Neural progenitor cell (in vitro differentiated cells): ENCODE data around the gene MTIF3. TPM values are rescaled to one million over a fixed set of nuclear protein-coding genes. Genes with fewer than 3 reads are reported as not detected.

Source experiments
- DNase-seq: peaks from one replicate; pipeline ENCODE4 v3.0.0-alpha.2; 2016; ENCODE audit warnings: low spot score
- H2AFZ ChIP-seq: fragments of 200-600 bp; sonication (generic); replicated peaks from 2 replicates; pipeline ENCODE4 v1.6.1; 2016; ENCODE audit warnings: antibody characterized with exemption
- H3F3A ChIP-seq: fragments of 200-600 bp; sonication (generic); 2 replicates; pipeline ENCODE4 v1.6.1; 2016; ENCODE audit warnings: antibody characterized with exemption, low read depth
- H3K27ac ChIP-seq: fragments of 200-600 bp; sonication (generic); 2 replicates; pipeline ENCODE4 v1.5.1; 2016; ENCODE audit warnings: mild to moderate bottlenecking
- H3K27me3 ChIP-seq: fragments of 200-600 bp; sonication (generic); 2 replicates; pipeline ENCODE4 v1.6.1; 2016; ENCODE audit warnings: mild to moderate bottlenecking, moderate library complexity
- H3K36me3 ChIP-seq: fragments of 200-600 bp; sonication (generic); 2 replicates; pipeline ENCODE4 v1.5.1; 2016
- H3K4me1 ChIP-seq: fragments of 200-600 bp; sonication (generic); 2 replicates; pipeline ENCODE4 v1.6.1; 2016; ENCODE audit warnings: mixed run types
- H3K4me2 ChIP-seq: fragments of 200-600 bp; sonication (generic); 2 replicates; pipeline ENCODE4 v1.6.1; 2016
- H3K4me3 ChIP-seq: fragments of 200-600 bp; sonication (generic); 2 replicates; pipeline ENCODE4 v1.5.1; 2016
- H3K79me2 ChIP-seq: fragments of 200-600 bp; sonication (generic); 2 replicates; pipeline ENCODE4 v1.6.1; 2016; ENCODE audit warnings: low read depth
- H3K9ac ChIP-seq: fragments of 200-600 bp; sonication (generic); 2 replicates; pipeline ENCODE4 v1.6.1; 2016
- H3K9me3 ChIP-seq: fragments of 200-600 bp; sonication (generic); 2 replicates; pipeline ENCODE4 v1.5.1; 2016; ENCODE audit warnings: low read depth
- H4K20me1 ChIP-seq: fragments of 200-600 bp; sonication (generic); 2 replicates; pipeline ENCODE4 v1.6.1; 2016; ENCODE audit warnings: low read depth
- H3K27ac Mint-ChIP-seq: 3 replicates; pipeline ENCODE4 v1.8.0; 2021; ENCODE audit warnings: mixed read lengths
- H3K27me3 Mint-ChIP-seq: 2 replicates; pipeline ENCODE4 v1.8.0; 2022; ENCODE audit warnings: low read depth, mild to moderate bottlenecking, inconsistent platforms, moderate library complexity, mixed read lengths; ENCODE audit not compliant: insufficient read depth
- H3K36me3 Mint-ChIP-seq: 3 replicates; pipeline ENCODE4 v1.8.0; 2021; ENCODE audit warnings: mixed read lengths
- H3K4me1 Mint-ChIP-seq: 3 replicates; pipeline ENCODE4 v1.8.0; 2021; ENCODE audit warnings: mixed read lengths
- H3K4me3 Mint-ChIP-seq: 3 replicates; pipeline ENCODE4 v1.8.0; 2021; ENCODE audit warnings: mild to moderate bottlenecking, moderate library complexity, mixed read lengths
- H3K9me3 Mint-ChIP-seq: 3 replicates; pipeline ENCODE4 v1.8.0; 2020; ENCODE audit warnings: mixed read lengths
- EZH2 ChIP-seq: fragments of 200-600 bp; sonication (generic); IDR thresholded peaks from 2 replicates; pipeline ENCODE4 v1.6.1; 2017; ENCODE audit warnings: antibody characterized with exemption, mild to moderate bottlenecking, moderate library complexity
- EZH2phosphoT487 ChIP-seq: fragments of 200-600 bp; sonication (generic); IDR thresholded peaks from 2 replicates; pipeline ENCODE4 v1.6.1; 2017; ENCODE audit warnings: antibody characterized with exemption
- total RNA-seq: library from RNA; depleted of rRNA; stranded (reverse); fragments of >200 nt; gene quantifications from 2 replicates; pipeline ENCODE4 v1.2.3, GENCODE V29; 2015; ENCODE audit warnings: low replicate concordance
- TF ChIP-seq, protein P1 (sequence below): fragments of 200-600 bp; sonication (generic); IDR thresholded peaks from 2 replicates; pipeline ENCODE4 v1.5.1; 2017; ENCODE audit warnings: antibody characterized with exemption, mild to moderate bottlenecking

The MTIF3 gene
- total RNA-seq, 1 donor from 2014 or later = 65.8 TPM

DNA sequence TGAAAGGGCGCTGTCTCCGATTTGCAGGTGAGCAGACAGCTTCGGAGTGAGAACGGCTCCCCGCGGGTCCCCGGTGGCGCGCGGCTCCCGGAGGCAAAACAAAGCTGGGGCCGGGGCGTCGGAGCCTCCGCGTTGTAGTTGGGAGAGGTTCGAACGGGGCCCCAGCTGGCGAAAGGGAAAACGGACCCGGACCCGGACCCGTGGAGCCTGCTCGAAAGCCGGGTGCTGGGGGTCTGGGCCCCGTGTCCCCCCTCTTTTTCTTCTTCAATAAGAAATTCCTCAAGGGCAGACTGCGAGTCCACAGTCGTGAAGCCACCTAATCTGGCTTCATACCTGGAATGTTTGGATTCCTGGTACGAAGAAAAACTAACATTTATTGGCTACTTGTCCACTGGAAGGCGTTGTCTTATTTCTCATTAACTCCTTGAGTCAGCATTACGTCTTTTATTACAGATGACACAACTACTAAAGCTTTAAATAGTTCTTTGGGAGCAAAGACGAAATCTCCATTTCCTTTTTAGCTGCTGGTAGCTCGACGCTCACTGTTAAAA lies 632 bp upstream of the MTIF3 start:
- peak; percentile 58 for DNase-seq
- peak overlapping the region; percentile 99 for H3K4me2 ChIP-seq
- peak overlapping the region; percentile 98 for H3K4me3 ChIP-seq
- Mint-ChIP-seq H3K27me3 (peaks cover 6% of the 10 kb centered on the region), H3K36me3 (no peaks in the 10 kb centered on the region), H3K9me3 (no peaks in the 10 kb centered on the region), H3K4me1 (peaks cover 19% of the 10 kb centered on the region), H3K4me3 (peak overlapping the region; percentile 91), H3K27ac (peak overlapping the region; percentile 25)
- H3K27me3 ChIP-seq = peaks cover 32% of the 10 kb centered on the region
- H2AFZ ChIP-seq = peak overlapping the region; percentile 93
- H3K4me1 ChIP-seq = peaks cover 8% of the 10 kb centered on the region
- H4K20me1 ChIP-seq = no peaks in the 10 kb centered on the region
- H3K9ac ChIP-seq = no peak overlapping the region
- H3K36me3 ChIP-seq = no peaks in the 10 kb centered on the region
- no peak for TF ChIP-seq EZH2phosphoT487
- TF ChIP-seq EZH2 = no peak
- TF ChIP-seq, protein P1, sequence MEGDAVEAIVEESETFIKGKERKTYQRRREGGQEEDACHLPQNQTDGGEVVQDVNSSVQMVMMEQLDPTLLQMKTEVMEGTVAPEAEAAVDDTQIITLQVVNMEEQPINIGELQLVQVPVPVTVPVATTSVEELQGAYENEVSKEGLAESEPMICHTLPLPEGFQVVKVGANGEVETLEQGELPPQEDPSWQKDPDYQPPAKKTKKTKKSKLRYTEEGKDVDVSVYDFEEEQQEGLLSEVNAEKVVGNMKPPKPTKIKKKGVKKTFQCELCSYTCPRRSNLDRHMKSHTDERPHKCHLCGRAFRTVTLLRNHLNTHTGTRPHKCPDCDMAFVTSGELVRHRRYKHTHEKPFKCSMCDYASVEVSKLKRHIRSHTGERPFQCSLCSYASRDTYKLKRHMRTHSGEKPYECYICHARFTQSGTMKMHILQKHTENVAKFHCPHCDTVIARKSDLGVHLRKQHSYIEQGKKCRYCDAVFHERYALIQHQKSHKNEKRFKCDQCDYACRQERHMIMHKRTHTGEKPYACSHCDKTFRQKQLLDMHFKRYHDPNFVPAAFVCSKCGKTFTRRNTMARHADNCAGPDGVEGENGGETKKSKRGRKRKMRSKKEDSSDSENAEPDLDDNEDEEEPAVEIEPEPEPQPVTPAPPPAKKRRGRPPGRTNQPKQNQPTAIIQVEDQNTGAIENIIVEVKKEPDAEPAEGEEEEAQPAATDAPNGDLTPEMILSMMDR = no peak
- H3K9me3 ChIP-seq = no peaks in the 10 kb centered on the region
- H3K79me2 ChIP-seq = peaks cover 37% of the 10 kb centered on the region
- peaks cover 28% of the 10 kb centered on the region for H3F3A ChIP-seq
- no peak overlapping the region for H3K27ac ChIP-seq

DNA sequence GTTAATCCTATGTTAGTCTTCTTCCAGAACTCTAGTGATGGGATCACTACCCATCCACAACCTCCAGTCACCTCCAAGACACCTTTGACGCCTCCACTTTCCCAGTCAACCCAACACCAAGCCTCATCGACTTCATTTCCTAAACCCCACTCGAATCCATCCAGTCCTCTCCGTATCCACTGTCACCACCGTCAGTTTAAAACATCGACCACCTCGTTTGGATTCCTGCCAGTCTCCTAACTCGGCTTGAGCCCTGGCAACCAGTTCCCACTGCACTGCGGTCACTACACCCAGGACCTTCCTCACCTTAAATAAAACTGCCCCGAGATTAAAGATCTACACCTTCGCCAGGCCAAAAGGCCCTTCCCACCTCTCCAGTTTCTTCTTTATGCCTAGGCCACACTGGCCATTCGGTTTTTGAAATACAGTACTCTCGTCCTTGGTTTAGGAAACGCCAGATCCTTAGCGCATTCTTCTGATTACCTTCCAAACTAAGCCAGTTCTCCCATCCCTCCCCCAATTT lies 1.2 kb downstream of the MTIF3 start:
- H3K79me2 ChIP-seq = peaks cover 51% of the 10 kb centered on the region
- DNase-seq = no peak
- peak overlapping the region; percentile 99 for H3K4me2 ChIP-seq
- H3F3A ChIP-seq = peaks cover 28% of the 10 kb centered on the region
- H3K27ac ChIP-seq = no peak overlapping the region
- H2AFZ ChIP-seq = peak overlapping the region; percentile 93
- peaks cover 12% of the 10 kb centered on the region for H3K4me1 Mint-ChIP-seq
- H3K4me3 ChIP-seq = peak overlapping the region; percentile 98
- H3K9me3 Mint-ChIP-seq = no peaks in the 10 kb centered on the region
- peak overlapping the region; percentile 91 for H3K4me3 Mint-ChIP-seq
- H3K27me3 Mint-ChIP-seq = peaks cover 6% of the 10 kb centered on the region
- TF ChIP-seq, protein P1 = no peak
- TF ChIP-seq EZH2phosphoT487 = no peak
- H3K36me3 Mint-ChIP-seq = no peaks in the 10 kb centered on the region
- peak overlapping the region; percentile 90 for H3K27ac Mint-ChIP-seq
- peaks cover 32% of the 10 kb centered on the region for H3K27me3 ChIP-seq
- no peaks in the 10 kb centered on the region for H3K9me3 ChIP-seq
- H3K36me3 ChIP-seq = no peaks in the 10 kb centered on the region
- peak overlapping the region; percentile 28 for H3K9ac ChIP-seq
- H3K4me1 ChIP-seq = peaks cover 8% of the 10 kb centered on the region
- H4K20me1 ChIP-seq = no peaks in the 10 kb centered on the region

DNA sequence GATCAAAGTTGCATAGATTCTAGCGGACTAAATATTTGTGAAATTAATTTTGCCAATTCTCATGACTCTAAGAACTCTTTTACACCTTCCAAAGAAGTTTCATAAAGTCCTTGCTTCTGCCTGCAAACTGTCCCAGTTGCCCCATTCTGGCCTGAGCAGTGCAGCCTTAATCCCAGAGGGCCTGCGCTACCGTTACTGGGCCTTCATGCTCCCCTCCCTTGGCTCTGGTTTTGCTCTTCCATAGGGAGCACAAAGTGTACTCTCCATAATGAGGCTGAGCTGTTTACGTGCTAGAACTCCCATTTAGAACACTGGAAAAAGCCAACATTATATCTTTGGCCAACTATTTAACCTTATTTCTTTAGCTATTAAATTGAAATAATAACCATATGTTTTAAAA lies 2.1 kb downstream of the MTIF3 start:
- H3K27ac ChIP-seq = no peak overlapping the region

More for the DNA sequence above, 2.1 kb downstream of the MTIF3 start:
- no peak for DNase-seq
- no peak overlapping the region for H3K27ac Mint-ChIP-seq
- peaks cover 6% of the 10 kb centered on the region for H3K27me3 Mint-ChIP-seq
- TF ChIP-seq, protein P1 = no peak
- TF ChIP-seq EZH2phosphoT487 = no peak
- TF ChIP-seq EZH2 = no peak
- Histone ChIP-seq H3K9ac (no peak overlapping the region), H3K4me1 (peaks cover 8% of the 10 kb centered on the region), H3K27me3 (peaks cover 24% of the 10 kb centered on the region), H3K4me2 (no peak overlapping the region), H3K9me3 (no peaks in the 10 kb centered on the region), H4K20me1 (no peaks in the 10 kb centered on the region), H3K36me3 (no peaks in the 10 kb centered on the region), H3K4me3 (no peak overlapping the region), H3K79me2 (peaks cover 51% of the 10 kb centered on the region), H3F3A (peaks cover 28% of the 10 kb centered on the region), H2AFZ (no peak overlapping the region)
- H3K4me1 Mint-ChIP-seq = peaks cover 12% of the 10 kb centered on the region
- no peak overlapping the region for H3K4me3 Mint-ChIP-seq
- H3K9me3 Mint-ChIP-seq = no peaks in the 10 kb centered on the region
- H3K36me3 Mint-ChIP-seq = no peaks in the 10 kb centered on the region
